Activated naive CD8-positive, alpha-beta T cell treated with anti-CD3 and anti-CD28 coated beads, Interleukin-2, amount 50 U/mL, for 24 hours (primary cell): ENCODE results near the gene TSGA10.
"Not testable (repeated sequence)": the region's sequence is repeated elsewhere in the genome, so short reads cannot be mapped to it uniquely, and the experiment has no call there.

Source experiments
- ATAC-seq: fragments of 150-1000 bp; cut with Tn5 transposase; one replicate; pipeline ENCODE4 v1.10.0; 2021
- DNase-seq: peaks from one replicate; pipeline ENCODE4 v3.0.0; 2021
- H3K27ac Mint-ChIP-seq: one replicate; pipeline ENCODE4 v1.8.0; 2021; ENCODE audit warnings: mild to moderate bottlenecking, mixed read lengths
- H3K27me3 Mint-ChIP-seq: one replicate; pipeline ENCODE4 v1.8.0; 2021; ENCODE audit warnings: mixed read lengths
- H3K36me3 Mint-ChIP-seq: one replicate; pipeline ENCODE4 v1.8.0; 2021; ENCODE audit warnings: low read depth, mixed read lengths
- H3K4me1 Mint-ChIP-seq: one replicate; pipeline ENCODE4 v1.8.0; 2021; ENCODE audit warnings: mixed read lengths
- H3K4me3 Mint-ChIP-seq: one replicate; pipeline ENCODE4 v1.8.0; 2021; ENCODE audit warnings: mild to moderate bottlenecking, moderate library complexity, mixed read lengths
- H3K9me3 Mint-ChIP-seq: one replicate; pipeline ENCODE4 v1.8.0; 2021; ENCODE audit warnings: mixed read lengths

The TSGA10 gene

GRCh38 chr2:99154643-99155536 is at the start of gene TSGA10, which contains the start of gene LIPT1:
TSGA10 (minus strand) TSS chr2:99154942; CDS start chr2:99109439, 45,503 bp downstream.
LIPT1 (plus strand) TSS chr2:99154967; CDS start chr2:99161958, 6,991 bp downstream.
- DNase-seq (peak; percentile 94), ATAC-seq (peak; percentile 96)
- peaks cover 18% of the 10 kb centered on the region for H3K36me3 Mint-ChIP-seq
- no peaks in the 10 kb centered on the region for H3K27me3 Mint-ChIP-seq
- H3K4me3 Mint-ChIP-seq, result no peak within 1 kb of the TSS
- H3K9me3 Mint-ChIP-seq, result no peaks in the 10 kb centered on the region
- H3K27ac Mint-ChIP-seq, result peak within 1 kb of the TSS; percentile 96
- peaks cover 32% of the 10 kb centered on the region for H3K4me1 Mint-ChIP-seq

GRCh38 chr2:99201959-99202678 is 47.4 kb upstream of the TSGA10 start:
- H3K4me3 Mint-ChIP-seq, result no peak overlapping the region
- H3K27me3 Mint-ChIP-seq, result no peaks in the 10 kb centered on the region
- no peaks in the 10 kb centered on the region for H3K9me3 Mint-ChIP-seq
- H3K36me3 Mint-ChIP-seq, result peaks cover 22% of the 10 kb centered on the region
- ATAC-seq, result no peak
- DNase-seq, result no peak
- no peaks in the 10 kb centered on the region for H3K4me1 Mint-ChIP-seq
- H3K27ac Mint-ChIP-seq, result peak overlapping the region; percentile 0

- no peaks in the 10 kb centered on the region for H3K27me3 Mint-ChIP-seq
- no peaks in the 10 kb centered on the region for H3K9me3 Mint-ChIP-seq
- H3K27ac Mint-ChIP-seq, result peak overlapping the region; percentile 62
These were observed 45.5 kb upstream of the TSGA10 start for GRCh38 chr2:99200076-99200800.

GRCh38 chr2:99198103-99198841 is 43.5 kb upstream of the TSGA10 start:
- ATAC-seq (no peak), DNase-seq (no peak)
- H3K27ac Mint-ChIP-seq, result no peak overlapping the region
- H3K27me3 Mint-ChIP-seq, result no peaks in the 10 kb centered on the region
- H3K4me3 Mint-ChIP-seq, result no peak overlapping the region
- no peaks in the 10 kb centered on the region for H3K9me3 Mint-ChIP-seq
- H3K4me1 Mint-ChIP-seq, result no peaks in the 10 kb centered on the region
- peaks cover 26% of the 10 kb centered on the region for H3K36me3 Mint-ChIP-seq

More at GRCh38 chr2:99200076-99200800, 45.5 kb upstream of the TSGA10 start:
- Mint-ChIP-seq H3K4me3 (no peak overlapping the region), H3K36me3 (peaks cover 20% of the 10 kb centered on the region), H3K4me1 (no peaks in the 10 kb centered on the region)
- ATAC-seq, result no peak
- no peak for DNase-seq

GRCh38 chr2:99192364-99192763 is 37.6 kb upstream of the TSGA10 start:
- DNase-seq, H3K27ac Mint-ChIP-seq, ATAC-seq, H3K4me1 Mint-ChIP-seq, H3K4me3 Mint-ChIP-seq, H3K9me3 Mint-ChIP-seq, H3K27me3 Mint-ChIP-seq: not testable (repeated sequence)
- H3K36me3 Mint-ChIP-seq, result peaks cover 52% of the 10 kb centered on the region

- Mint-ChIP-seq H3K4me3 (no peak overlapping the region), H3K27me3 (no peaks in the 10 kb centered on the region), H3K36me3 (peaks cover 48% of the 10 kb centered on the region), H3K9me3 (no peaks in the 10 kb centered on the region), H3K4me1 (peaks cover 11% of the 10 kb centered on the region), H3K27ac (no peak overlapping the region)
- DNase-seq, result no peak
- no peak for ATAC-seq
These were observed 35.8 kb upstream of the TSGA10 start for GRCh38 chr2:99190548-99190947.

- no peak overlapping the region for H3K27ac Mint-ChIP-seq
- no peaks in the 10 kb centered on the region for H3K9me3 Mint-ChIP-seq
- no peak overlapping the region for H3K4me3 Mint-ChIP-seq
- H3K36me3 Mint-ChIP-seq, result peaks cover 39% of the 10 kb centered on the region
- H3K27me3 Mint-ChIP-seq, result no peaks in the 10 kb centered on the region
- DNase-seq (no peak), ATAC-seq (no peak)
- peaks cover 21% of the 10 kb centered on the region for H3K4me1 Mint-ChIP-seq
These were observed 33.6 kb upstream of the TSGA10 start for GRCh38 chr2:99188357-99188756.

- H3K27me3 Mint-ChIP-seq, result no peaks in the 10 kb centered on the region
- H3K9me3 Mint-ChIP-seq, result no peaks in the 10 kb centered on the region
- H3K27ac Mint-ChIP-seq, result no peak overlapping the region
- DNase-seq (no peak), ATAC-seq (no peak)
- peaks cover 28% of the 10 kb centered on the region for H3K36me3 Mint-ChIP-seq
- H3K4me1 Mint-ChIP-seq, result peaks cover 26% of the 10 kb centered on the region
- H3K4me3 Mint-ChIP-seq, result no peak overlapping the region
These were observed 32.3 kb upstream of the TSGA10 start for GRCh38 chr2:99187011-99187410.

GRCh38 chr2:99184811-99185210 is 30.1 kb upstream of the TSGA10 start:
- ATAC-seq, result no peak
- Mint-ChIP-seq H3K27ac (no peak overlapping the region), H3K9me3 (no peaks in the 10 kb centered on the region), H3K36me3 (peaks cover 13% of the 10 kb centered on the region), H3K4me1 (peaks cover 36% of the 10 kb centered on the region), H3K27me3 (no peaks in the 10 kb centered on the region), H3K4me3 (no peak overlapping the region)
- no peak for DNase-seq

GRCh38 chr2:99183025-99183424 is 28.3 kb upstream of the TSGA10 start:
- peak overlapping the region; percentile 41 for H3K4me3 Mint-ChIP-seq
- H3K9me3 Mint-ChIP-seq, result no peaks in the 10 kb centered on the region
- DNase-seq (no peak), ATAC-seq (no peak)
- H3K27me3 Mint-ChIP-seq, result no peaks in the 10 kb centered on the region
- H3K4me1 Mint-ChIP-seq, result peaks cover 48% of the 10 kb centered on the region
- H3K36me3 Mint-ChIP-seq, result peaks cover 12% of the 10 kb centered on the region
- H3K27ac Mint-ChIP-seq, result peak overlapping the region; percentile 50

GRCh38 chr2:99181624-99182000 is 26.9 kb upstream of the TSGA10 start:
- no peaks in the 10 kb centered on the region for H3K27me3 Mint-ChIP-seq
- peak overlapping the region; percentile 97 for H3K27ac Mint-ChIP-seq
- H3K4me1 Mint-ChIP-seq, result peaks cover 54% of the 10 kb centered on the region
- H3K36me3 Mint-ChIP-seq, result peaks cover 11% of the 10 kb centered on the region
- no peaks in the 10 kb centered on the region for H3K9me3 Mint-ChIP-seq
- H3K4me3 Mint-ChIP-seq, result peak overlapping the region; percentile 99
- DNase-seq, result no peak
- ATAC-seq, result no peak

GRCh38 chr2:99180755-99181623 is 26.2 kb upstream of the TSGA10 start, which contains the start of the genes MITD1 and MRPL30:
MITD1 (minus strand) TSS chr2:99181058; CDS start chr2:99180981, 77 bp downstream.
MRPL30 (plus strand) TSS chr2:99181184; CDS start chr2:99186204, 5,020 bp downstream.
- ATAC-seq, result peak; percentile 90
- H3K27me3 Mint-ChIP-seq, result no peaks in the 10 kb centered on the region
- H3K27ac Mint-ChIP-seq, result peak within 1 kb of the TSS; percentile 97
- peak; percentile 87 for DNase-seq
- no peaks in the 10 kb centered on the region for H3K9me3 Mint-ChIP-seq
- peaks cover 54% of the 10 kb centered on the region for H3K4me1 Mint-ChIP-seq
- peaks cover 11% of the 10 kb centered on the region for H3K36me3 Mint-ChIP-seq
- peak within 1 kb of the TSS; percentile 99 for H3K4me3 Mint-ChIP-seq
